ENCODE results near the gene GRIA4.

Gene GRIA4

DNA sequence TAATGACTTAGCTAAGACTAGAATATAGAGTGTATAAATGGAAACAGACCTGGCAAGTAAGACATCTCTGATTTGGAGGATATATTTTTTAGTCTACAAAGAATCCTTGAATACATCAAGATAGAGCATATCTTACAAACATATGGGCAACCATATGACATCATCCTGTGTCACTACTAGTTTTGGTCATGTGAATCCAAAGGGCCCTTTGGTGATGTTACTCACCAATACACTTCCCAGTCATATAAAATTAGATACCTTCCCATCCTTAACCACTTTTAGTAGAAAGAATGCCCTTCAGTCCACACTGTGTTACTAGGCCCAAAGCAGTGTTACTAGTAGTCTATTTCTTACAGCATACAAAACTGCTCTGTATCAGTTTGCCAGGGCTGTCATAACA, 31.6 kb downstream of the GRIA4 start:
- DNase-seq, result no peak

DNA sequence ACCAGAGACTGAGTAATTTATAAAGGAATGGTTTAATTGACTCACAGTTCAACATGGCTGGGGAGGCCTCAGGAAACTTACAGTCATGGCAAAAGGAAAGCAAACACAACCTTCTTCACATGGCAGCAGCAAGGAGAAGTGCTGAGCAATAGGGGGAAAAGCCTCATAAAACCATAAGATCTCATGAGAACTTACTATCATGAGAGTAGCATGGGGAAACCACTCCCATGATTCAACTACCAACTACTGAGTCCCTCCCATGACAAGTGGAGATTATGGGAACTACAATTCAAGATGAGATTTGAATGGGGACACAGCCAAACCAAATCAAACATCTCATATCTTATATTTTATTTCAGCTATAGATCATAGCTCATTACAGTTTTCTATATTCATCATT, 33.0 kb downstream of the GRIA4 start:
- no peak for DNase-seq

DNA sequence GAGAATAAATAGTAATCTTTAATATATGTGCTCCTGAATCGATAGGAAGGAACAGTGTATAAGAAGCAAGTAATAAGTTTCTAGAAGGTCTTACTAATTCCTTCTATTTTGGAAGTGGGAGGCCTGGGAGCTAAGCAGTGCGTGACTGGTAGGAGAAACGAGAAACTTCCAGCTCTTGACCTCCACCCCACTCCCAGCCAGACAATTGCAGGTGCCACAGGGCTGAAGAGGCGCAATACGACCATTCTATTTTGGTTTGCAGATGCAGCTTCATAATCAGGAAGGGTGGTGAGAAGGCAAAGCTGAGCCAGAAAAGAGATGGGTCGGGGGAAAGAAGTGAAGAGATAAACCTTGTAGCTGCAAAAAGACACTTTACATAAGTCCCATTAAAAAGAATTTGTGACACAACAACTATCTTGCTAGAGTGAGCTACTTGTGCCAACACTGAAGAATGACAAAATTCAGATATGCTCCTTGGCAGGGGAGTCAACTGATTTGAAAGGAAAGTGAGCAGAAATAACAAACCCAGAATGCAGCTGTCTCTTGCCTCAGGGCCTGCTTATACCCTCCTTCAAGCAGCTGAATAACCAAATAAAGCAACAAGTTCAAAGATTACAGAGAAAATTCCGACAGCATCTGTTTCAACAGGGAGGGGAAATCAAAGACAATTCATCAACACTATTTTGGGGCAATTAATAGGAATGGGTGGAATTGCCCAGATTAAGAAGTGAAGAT, 35.1 kb downstream of the GRIA4 start:
- no peak for DNase-seq

DNA sequence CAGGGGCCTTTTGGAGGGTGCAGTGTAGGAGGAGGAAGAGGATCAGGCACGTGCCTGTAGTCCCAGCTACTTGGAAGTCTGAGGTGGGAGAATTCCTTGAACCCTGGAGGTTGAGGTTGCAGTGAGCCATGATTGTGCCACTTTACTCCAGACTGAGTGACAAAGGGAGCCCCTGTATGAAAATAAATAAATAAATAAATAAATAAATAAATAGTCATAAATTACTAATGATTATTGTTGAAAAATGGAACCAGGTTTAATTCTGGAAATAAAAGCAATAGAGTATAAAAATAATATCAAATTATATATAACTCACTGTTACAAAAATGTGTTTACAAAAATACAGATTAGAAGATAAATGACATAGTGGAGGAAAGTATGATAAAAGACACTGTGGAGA, 37.9 kb downstream of the GRIA4 start:
- no peak for DNase-seq

DNA sequence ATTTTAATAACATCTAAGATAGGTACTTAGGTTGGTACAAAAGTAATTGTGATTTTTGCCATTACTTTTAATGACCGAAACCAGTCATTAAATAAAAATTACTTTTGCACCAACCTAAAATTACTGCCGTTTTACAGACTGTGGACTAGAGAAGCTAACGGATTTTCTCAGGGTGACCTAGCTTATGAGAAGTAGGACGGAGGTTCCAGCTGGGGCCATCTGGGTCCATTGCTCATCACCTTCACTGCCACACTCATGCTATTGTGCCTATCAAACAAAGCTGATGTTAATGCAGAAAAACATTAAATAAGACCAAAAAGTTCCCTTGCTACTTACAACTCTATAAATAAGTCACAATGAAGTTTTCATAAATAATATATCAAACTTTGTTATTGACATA, 38.9 kb downstream of the GRIA4 start:
- DNase-seq, result no peak

DNA sequence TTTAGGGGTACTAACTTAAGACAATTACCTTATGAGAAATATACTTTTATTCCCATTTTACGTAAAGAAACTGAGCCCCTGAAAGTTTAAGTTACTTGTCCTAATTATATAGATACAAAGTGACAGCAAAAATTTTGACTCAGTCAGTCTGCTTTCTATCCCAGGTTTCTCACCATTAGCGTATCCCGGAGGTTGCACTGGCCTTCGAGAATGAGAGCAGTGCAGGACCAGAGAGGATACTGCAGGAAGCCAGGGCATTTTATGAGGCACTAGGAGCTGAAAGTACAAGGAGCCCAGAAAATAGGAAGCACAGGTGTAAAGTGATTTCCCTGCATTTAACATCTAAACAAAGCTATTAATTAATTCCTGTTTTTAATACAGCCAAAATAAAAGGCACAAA, 55.4 kb downstream of the GRIA4 start:
- DNase-seq, result no peak

DNA sequence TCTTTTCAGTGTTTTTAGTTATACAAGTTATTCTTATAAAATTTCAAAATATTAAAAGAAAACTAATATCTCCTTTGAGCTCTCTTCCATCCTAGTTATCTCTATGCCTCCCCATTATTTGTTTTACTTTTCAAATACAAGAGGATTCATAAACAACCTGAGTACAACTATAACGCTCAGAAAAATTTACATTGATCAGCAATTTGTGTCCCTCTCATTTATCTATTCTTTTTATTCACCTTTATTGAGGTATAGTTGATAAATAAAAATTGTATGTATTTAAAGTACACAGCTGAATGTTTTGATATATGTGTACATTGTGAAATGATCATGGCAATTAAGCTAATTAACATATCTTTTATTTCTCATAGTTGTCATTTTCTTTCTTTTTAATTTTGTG, 57.6 kb downstream of the GRIA4 start:
- DNase-seq, result no peak

DNA sequence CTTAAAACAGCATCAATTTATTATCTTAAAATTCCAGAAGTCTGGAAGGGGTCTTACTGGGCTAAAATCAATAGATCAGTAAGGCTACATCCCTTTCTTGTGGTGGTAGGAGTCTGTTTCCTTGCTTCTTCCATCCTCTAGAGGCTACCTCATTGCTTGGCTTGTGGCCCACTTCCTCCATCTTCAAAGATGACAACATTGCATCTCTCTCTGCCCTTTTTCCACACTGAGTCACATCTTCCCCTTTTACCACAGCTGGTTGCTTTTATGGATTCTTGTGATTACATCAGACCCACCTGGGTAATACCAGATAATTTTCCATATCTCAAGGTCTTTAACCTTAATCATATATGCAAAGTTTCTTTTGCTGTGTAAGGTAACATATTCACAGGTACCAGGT, 60.9 kb downstream of the GRIA4 start:
- no peak for DNase-seq

DNA sequence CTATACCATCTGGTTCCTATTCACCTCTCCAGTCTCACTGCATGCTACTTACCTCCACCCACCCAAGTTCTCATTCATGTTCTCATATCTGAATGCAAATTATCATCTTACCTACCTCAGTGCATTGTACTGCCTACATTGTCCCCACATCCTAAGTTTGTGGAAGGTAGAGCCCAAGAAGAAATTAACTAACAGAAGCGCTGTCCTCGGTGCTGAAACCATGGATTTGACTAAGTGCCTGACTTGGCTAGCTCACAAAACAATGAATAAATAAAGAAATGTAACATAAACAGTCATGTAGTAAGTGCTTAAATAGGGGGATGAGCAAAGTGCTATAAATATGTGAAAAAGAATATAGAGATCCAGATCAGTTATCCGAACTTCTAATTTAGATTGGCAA, 63.2 kb downstream of the GRIA4 start:
- peak; percentile 30 for DNase-seq

DNA sequence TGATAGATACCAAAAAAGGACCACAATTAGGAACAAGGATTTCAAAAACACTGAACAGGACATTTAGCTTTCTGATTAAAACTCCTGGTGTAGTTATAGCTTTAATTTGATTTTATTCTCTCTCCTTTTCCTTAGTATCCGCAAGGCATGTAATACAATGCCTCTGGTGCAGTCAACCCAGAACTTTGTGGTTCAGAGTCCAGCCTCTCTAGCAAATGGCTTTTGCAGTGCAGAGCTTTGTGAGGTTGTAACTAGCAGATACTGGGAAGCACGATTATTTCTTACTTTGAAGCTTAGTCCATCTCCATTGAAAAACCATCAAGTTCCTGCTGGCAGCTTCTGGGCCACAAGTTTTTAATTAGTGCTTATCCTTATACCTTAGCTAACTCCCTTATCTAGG, 79.8 kb downstream of the GRIA4 start:
- DNase-seq, result no peak

DNA sequence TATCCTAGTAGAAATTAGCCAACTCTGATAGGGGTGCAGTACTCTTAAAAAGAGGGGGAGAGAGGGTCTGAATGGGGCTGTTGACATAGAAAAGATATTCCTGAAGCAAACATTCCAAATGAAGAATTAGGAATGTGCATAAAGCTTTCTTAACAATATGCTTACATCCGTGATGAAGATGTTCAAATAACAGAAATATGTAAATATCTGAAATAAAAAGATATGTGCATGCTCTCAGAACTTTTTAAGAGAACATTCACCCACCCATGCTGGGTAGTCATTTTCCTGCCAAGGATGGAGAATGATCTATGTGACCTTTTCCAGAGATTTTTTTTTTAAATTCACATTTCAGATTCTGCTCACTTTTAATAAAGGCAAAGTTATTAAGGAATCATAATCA, 80.6 kb downstream of the GRIA4 start:
- no peak for DNase-seq

DNA sequence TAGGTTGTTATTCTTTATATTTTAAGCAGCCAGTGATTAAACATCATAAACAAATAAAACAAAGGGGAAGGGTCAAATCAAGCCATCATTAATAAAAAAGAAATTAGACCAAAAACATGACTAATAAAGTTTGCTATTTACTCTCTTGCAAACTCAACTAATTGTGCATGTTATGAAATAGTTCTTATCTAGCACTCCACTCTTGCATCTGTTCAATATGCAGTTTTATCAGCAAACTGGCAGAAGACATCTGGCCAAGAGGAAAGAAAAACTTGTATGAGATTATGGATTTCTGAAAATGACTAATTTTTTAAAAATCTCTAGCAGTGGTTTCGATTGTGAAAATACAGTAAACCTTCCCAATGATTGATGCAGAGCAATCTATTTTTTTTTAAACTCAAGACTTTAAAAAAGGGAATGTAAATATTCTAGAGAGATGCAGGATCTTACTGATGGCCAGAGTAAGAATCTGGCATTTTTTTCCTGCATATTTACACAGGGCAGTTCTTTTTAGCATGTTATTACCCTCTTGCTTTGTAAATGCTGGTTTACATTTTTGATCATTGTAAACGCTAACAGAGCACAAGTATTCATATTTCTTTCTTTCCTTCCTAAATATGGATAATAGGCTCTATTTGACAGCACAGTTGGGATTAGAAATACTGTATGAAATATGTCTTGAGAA, 83.3 kb downstream of the GRIA4 start:
- no peak for DNase-seq

DNA sequence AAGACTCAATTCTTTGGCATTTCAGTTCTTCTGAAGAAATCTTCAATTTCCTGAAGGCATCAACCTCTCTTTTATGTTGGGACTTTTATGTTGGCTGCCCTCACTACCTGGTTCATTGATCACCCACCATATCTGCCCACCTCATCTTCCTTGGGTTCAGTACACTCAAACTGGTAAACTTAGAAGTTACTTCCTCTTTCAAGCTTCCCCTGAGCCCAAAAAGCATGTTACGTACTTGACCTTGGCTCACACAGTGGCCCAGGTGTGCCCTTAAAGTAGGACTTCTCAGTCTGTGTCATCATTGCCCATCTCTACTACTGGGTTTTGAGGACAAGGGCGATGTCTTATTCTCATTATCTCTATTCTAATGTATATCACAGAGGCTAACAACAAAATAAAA, 86.1 kb downstream of the GRIA4 start:
- DNase-seq, result no peak

DNA sequence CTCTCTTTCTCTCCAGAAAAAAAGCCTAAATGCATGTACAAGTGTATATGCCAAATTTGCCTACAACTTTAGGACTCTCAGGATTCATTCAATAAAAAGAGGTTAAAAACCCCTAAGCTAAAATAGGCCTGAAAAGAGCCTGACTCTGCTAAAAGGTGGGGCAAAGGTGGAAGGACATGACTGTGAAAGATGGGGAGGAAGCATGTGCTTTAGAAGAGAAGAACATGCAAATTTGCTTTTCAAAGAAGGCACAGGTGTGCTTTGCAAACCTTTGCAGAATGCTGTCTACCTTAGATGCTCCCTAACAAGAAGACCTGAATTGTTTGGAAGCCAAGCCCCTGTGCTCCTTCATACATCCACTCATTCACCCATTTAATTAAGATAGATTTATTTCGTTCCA, 87.4 kb downstream of the GRIA4 start:
- DNase-seq, result no peak

DNA sequence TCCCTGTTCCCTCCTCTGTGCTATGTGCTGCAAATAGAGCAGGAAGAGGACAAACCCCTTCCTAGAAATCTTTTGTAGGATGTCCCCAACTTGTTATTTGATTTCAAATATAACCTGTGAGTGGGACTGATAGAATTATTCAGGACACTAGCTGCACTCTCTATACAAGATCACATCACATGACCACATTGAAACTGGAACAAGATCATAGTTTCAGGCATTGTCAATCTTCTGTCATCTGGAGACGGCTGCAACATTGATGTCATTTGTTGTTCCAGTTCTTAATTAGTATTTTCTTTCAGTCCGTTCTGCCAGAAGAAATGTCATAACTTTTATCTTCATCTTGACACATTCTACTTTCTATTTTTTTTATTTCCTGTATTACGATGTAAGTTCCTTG, 89.3 kb downstream of the GRIA4 start:
- no peak for DNase-seq

DNA sequence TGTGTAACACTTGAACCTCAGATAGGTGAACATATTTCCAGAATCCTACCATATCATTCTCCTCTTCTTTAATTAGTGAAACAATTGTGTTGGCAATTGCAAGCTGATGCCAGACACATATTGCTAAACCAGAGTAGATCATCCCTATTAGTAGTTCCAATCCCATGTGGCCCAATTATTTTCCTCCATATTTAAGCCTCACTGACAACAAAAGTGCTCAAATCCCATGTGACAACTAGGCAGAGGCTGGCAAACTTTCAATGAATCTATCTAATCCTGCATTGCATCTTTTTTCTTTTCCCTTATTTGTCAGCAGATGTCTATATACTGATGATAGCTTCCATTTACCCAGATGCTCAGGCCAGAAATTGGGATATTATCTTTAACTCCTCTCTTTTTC, 90.4 kb downstream of the GRIA4 start:
- DNase-seq, result no peak

DNA sequence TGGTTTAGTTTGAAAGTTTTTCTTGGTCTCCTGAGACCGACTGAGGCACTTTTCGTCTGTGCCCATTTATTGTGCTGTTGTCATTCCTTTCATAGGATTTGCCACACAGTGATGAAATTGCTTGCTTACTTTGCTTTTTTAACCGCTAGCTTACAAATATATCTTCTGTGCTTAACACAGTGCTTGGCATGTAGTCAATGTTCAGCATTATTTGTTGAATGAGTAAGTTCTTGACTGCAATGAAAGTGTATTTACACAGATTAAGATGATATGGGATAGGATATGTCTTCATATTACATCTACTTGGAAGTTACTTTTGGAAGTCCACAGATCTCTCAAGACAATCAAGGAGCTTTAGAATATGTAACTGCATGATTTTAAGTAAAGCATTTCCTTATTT, 91.2 kb downstream of the GRIA4 start:
- DNase-seq, result no peak

DNA sequence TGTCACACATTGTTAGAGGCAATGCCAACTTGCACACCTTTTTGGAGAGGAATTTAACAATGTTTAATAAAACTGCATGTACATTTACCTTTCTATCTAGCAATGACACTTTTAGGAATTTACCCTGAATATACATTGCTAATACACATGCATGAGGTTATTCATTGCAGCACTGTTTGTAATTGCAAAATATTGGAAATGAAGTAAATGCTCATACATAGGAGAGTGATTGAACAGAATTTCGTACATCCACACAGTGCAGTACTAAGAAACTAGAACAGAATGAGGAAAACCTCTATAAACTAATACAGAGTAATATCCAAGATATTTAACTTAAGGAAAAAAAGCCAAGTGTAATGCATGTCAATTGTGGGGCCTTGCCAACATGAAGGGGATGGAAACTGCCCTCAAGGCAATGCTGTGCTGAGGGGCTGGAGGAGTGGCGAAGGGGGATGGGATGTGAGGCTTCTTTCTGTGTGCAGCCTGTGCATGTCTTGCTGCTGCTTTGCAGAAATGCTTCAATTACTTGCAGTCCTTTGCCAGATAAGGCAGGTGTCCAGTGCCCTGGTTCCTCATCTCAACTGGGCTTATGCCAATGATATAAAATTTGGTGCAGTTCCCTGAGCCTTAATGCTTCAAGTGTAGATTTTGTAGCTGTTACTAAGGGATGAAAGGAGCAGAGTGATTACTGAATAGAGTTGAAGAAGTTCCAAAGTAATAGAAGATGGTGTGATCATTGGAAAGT, 96.1 kb downstream of the GRIA4 start:
- no peak for DNase-seq

DNA sequence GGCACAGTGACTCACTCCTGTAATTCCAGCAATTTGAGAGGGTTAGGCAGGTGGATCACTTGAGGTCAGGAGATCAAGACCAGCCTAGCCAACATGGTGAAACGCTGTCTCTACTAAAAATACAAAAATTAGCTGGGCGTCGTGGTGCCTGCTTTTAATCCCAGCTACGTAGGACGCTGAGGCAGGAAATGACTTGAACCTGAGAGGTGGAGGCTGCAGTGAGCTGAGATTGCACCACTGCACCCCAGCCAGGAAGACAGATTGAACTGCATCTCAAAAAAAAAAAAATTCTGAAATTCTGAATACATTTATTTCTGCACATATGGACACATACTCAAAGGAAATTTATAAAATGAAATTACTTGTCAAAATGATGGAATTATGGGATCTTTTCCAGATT, 103.2 kb downstream of the GRIA4 start:
- no peak for DNase-seq

DNA sequence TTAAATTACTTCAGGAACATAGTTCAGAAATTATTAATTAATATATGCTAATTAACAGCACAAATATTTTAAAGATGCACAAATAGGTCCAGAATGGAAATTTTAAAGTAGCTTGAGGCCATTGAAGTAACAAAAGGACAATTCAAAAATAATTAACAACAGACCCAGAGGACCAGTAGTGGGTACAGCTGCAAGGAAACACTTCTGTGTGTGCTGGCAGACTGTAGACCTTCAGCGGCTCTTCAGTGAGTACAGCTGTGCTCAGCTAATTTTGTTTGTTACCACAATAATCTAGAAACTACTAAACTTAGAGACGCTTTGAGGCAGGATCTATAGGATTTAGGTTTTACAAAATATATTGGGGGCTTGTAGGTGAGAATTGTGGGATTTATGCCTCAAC, 103.8 kb downstream of the GRIA4 start:
- DNase-seq, result no peak

DNA sequence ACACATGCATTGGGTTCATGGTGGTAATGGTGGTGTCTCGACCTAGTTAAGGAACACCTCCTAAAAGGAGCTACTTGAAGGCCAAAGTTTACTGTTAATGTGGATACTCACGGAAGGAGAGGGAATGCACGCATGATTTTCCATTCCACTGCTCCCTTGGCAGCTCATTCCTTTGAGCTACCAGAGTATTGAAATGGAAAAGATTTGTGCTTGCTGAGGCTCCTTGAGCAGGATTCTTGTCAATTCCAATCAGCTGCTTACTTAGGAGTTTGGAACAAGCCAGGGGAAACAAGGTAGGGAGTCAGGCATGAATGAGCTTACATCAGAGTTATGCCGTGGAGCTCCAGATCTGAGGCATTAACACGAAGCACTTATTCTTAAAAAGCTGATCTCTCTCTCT, 108.8 kb downstream of the GRIA4 start:
- DNase-seq, result no peak

DNA sequence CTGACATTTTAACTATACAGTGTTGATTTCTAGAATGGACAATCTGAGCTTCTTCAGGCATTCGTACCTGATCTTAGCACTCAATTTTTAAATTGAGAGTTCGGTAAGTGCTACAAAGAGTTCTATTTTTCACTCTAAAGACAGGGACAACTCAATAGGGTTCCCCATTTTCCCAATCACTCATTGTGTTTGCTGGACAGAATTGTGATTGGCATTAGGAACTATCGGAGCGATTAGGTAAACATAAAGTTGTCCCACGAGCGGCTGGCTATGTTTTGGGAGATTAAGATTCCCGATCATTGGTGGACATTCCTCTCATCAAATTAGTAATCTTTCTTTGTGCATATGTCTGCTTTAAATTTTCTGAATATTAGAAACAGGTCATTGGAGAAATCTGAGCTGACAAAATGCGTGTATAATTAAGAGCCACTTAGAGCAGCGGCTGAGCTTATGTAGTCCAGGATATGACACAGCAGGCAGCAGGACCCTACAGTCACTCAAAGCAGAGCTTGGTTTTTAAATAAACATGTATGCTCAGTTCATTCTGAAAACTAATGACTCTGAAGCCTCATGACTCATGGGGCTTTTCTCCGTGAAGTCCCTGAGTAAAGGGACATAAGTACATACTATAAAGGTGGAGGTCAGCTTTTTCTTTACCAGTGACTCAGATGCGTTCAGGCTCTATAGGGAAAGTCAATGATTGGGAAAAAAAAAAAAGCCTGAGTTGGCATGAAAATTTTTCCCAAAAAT, 109.4 kb downstream of the GRIA4 start:
- no peak for DNase-seq

DNA sequence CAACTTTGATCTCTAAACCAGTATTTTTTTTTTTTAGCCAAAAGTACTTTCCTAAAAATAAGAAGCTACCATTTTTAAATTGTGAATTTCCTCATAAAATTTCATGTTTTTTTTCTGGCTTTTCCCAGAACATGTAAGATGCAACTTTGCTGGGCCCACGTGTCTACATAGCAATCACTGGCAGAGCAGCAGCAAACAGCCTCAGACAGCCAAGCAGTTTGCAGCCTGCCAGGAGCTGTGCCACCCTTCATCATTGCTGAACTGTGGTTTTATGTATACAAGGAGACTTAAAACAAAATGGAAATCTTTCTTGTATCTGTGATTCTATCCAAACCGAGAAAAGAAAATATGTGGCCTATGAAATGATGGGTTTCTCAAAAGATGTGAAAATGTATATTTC, 110.2 kb downstream of the GRIA4 start:
- DNase-seq, result no peak

DNA sequence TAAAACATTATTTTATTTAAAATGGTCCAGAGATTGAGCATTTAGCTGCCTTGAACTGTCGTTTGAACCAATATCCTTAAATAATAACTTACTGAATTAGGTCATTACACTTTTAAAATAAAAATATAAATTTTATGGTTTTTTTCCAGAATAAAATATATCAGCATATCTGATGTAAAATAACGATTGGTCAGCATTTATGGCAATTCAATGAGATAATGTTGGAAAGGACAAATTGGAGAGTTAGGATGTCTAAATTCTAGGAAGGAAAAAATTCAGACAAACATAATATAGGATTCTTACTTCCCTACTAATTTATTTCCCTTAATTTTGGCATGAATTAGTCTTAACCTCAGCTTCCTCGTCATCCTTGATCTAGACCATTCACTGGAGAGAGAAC, 113.4 kb downstream of the GRIA4 start:
- DNase-seq, result no peak

Measured in NCI-H1048 (cell line).